ENCODE results near the gene C10orf95. TPM values are rescaled to one million over a fixed set of nuclear protein-coding genes. Genes with fewer than 3 reads are reported as not detected.

Gene C10orf95
- total RNA-seq, 4 donors from 2014 or later: not detected

DNA sequence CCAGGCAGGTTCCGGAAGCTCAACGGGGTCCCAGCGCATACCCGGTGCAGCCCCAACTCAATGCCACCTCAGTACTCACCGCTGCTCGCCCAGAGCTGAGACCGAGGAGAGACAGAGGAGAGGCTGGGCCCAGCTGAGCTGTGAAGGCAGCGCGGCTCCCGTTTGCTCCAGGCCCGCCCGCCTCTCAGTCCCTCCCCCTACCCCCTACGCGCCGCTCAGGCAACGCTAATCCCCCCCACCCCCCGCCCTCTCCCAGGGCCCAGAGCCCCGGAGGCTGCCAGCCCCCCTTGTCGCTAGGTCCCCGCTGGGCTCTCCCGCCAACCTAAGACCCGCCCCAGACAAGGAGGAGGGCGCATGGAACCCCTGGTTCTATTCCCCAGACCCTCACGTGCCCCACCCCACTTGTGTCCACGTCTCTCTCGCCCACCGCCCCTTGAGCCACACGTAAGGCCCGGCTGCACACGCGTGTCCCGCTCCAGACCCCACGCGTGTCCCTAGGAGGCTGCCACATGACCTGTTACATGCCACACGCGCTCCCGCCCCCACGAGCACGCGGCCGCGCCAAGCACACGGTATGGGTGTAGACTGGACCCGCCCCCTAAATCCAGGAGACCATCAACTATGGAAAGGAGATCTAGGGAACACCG lies 32.6 kb downstream of the C10orf95 start, which contains the start of gene PSD:
PSD (minus strand) TSS at position 164 of the 647 bp plus-strand sequence. CDS start 1,747 bp downstream, outside the sequence.
- peaks cover 53% of the 10 kb centered on the region for H3K27me3 ChIP-seq
- H3K36me3 ChIP-seq: peaks cover 0 to 10% of the 10 kb centered on the region in 2 donors
- no peaks in the 10 kb centered on the region for H3K9me3 ChIP-seq
- H3K27ac ChIP-seq: peak within 1 kb of the TSS in 2 of 4 donors; percentile 89 to 95
- peaks cover 5 to 45% (median 29%) of the 10 kb centered on the region in 3 donors for H3K4me1 ChIP-seq
- H3K4me3 ChIP-seq: peak within 1 kb of the TSS; percentile 7 to 79
- TF ChIP-seq EP300 (IDR thresholded peaks at IDR 0.05): no peak
- no peak for ATAC-seq
- no CpG with 5 or more reads among the region's 45 CpGs for whole genome bisulfite sequencing, 2 donors (ENCODE audit: low coverage in 1 of 2)

DNA sequence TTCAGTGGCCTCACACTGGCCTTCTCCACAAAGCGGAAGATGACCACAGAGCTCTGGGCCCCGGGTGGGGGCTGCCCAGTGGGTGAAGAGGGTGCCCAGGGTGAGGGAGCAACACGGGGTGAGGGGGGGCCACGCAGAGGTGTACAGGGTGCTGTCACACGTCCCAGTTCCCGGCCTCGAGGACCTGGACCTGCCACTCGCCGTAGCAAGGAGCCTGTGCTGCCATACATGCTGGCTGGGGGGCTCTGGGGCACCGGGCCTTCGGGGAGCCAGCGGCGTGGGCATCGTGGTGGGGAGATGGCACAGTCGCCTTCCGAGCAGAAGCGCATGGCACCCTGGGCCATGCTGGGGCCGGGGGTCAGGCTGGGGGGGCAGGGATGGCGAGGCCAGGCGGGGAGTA lies 34.6 kb downstream of the C10orf95 start:
- 93% methylated on average over 10 of the region's 20 CpGs; no CpG with 5 or more reads in 1 of the 2 donors for WGBS, 2 donors (ENCODE audit: low coverage in 1 of 2)
- no peaks in the 10 kb centered on the region for H3K9me3 ChIP-seq
- no peak for ATAC-seq
- peaks cover 74% of the 10 kb centered on the region for H3K27me3 ChIP-seq
- peaks cover 5 to 24% (median 16%) of the 10 kb centered on the region in 3 donors for H3K4me1 ChIP-seq
- no peak for TF ChIP-seq POLR2A (IDR thresholded peaks at IDR 0.05)
- H3K4me3 ChIP-seq: no peak overlapping the region
- H3K36me3 ChIP-seq: no peaks in the 10 kb centered on the region
- no peak overlapping the region for H3K27ac ChIP-seq

DNA sequence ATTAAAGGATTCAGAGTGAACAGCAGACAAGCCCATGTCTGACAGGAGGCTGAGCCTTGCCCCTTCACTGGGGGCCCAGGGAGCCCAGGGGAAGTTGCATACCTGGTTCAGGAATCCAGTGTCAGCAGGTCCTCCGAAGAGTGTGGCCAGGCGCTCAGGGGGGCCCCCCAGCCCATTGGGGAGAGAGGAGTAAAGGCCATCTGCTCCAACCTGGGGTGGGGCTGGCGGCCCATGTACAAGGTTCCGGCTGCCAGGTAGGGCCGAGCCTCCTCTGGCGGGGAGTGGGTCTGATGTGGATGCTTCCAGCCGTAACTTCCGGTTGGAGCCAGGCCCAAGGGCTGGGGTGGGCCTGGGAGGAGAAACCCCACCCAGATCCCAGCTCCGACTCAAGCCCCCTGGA lies 35.1 kb downstream of the C10orf95 start:
- ATAC-seq: no peak
- peaks cover 78% of the 10 kb centered on the region for H3K27me3 ChIP-seq
- TF ChIP-seq EP300 (IDR thresholded peaks at IDR 0.05) (no peak), POLR2AphosphoS5 (IDR thresholded peaks at IDR 0.05) (no peak), POLR2A (IDR thresholded peaks at IDR 0.05) (no peak)
- TF ChIP-seq, protein P1, sequence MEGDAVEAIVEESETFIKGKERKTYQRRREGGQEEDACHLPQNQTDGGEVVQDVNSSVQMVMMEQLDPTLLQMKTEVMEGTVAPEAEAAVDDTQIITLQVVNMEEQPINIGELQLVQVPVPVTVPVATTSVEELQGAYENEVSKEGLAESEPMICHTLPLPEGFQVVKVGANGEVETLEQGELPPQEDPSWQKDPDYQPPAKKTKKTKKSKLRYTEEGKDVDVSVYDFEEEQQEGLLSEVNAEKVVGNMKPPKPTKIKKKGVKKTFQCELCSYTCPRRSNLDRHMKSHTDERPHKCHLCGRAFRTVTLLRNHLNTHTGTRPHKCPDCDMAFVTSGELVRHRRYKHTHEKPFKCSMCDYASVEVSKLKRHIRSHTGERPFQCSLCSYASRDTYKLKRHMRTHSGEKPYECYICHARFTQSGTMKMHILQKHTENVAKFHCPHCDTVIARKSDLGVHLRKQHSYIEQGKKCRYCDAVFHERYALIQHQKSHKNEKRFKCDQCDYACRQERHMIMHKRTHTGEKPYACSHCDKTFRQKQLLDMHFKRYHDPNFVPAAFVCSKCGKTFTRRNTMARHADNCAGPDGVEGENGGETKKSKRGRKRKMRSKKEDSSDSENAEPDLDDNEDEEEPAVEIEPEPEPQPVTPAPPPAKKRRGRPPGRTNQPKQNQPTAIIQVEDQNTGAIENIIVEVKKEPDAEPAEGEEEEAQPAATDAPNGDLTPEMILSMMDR (IDR thresholded peaks at IDR 0.05): no peak
- H3K4me1 ChIP-seq: peaks cover 5 to 23% (median 16%) of the 10 kb centered on the region in 3 donors
- no peak overlapping the region for H3K27ac ChIP-seq
- no peaks in the 10 kb centered on the region for H3K36me3 ChIP-seq
- H3K9me3 ChIP-seq: no peaks in the 10 kb centered on the region
- WGBS, 2 donors (ENCODE audit: low coverage in 1 of 2): no CpG with 5 or more reads among the region's 9 CpGs
- H3K4me3 ChIP-seq: no peak overlapping the region

DNA sequence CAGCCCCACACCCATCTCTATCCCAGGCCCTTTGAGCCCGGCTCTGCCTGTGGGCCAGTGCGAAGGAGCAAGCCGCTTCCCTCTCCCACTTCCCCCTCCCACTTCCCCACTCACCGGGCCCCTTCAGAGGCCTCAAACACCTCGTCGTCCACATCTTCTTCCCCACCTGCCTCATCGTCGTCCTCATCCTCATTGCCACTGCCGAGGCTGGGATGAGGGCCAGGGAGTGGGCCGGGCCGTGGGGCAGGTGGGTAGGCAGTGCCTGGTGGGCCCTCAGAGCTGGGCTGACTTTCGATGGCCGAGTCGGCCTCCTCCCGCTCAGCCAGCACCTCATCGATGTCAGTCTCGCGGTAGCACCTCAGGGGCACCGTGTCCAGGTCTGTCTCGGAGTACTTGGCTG lies 36.6 kb downstream of the C10orf95 start:
- Histone ChIP-seq H3K4me1 (peaks cover 4 to 30% (median 22%) of the 10 kb centered on the region in 3 donors), H3K4me3 (no peak overlapping the region), H3K9me3 (no peaks in the 10 kb centered on the region), H3K27me3 (peaks cover 93% of the 10 kb centered on the region), H3K36me3 (no peaks in the 10 kb centered on the region), H3K27ac (no peak overlapping the region)
- WGBS, 2 donors (ENCODE audit: low coverage in 1 of 2): 7 to 13% methylated on average over 2 to 5 of the region's 20 CpGs
- TF ChIP-seq EP300 (IDR thresholded peaks at IDR 0.05) (no peak), POLR2A (IDR thresholded peaks at IDR 0.05) (no peak), POLR2AphosphoS5 (IDR thresholded peaks at IDR 0.05) (no peak)
- TF ChIP-seq, protein P1 (IDR thresholded peaks at IDR 0.05): no peak
- ATAC-seq: no peak

DNA sequence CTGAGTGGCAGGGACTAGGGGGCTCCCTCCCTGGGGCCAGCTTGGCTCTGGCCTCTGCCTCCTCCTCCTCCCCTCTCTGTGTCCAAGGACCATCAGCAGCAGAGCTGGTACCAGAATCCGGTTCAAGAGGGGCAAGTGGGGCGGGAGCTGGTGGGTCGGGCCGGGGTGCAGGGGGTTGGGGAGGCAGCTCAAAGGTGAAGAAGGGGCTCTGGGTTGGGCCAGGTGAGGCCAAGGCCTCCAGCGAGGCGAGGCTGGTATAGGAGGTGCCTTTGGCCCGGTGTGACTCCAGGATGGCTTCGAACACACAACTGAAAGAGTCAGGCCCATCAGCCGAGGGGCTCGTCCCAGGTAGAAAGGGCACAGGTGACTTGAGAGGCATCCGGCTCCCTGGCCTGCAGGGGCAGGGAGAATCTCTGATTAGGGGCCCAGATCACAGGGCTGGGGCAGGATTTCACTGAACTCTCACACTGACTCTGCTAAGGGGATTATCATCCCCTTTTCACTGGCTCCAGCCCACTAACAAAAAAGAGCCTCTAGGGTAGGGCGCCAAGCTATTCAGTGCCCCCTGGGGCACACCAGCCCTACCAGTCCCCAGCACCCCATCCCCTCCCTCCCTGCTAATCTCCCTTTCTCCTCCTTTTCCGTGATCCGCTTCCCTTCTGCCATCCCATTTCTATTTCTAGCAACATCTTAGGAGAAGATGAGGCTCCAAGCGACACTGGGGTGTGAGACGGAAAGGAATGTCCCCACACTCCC lies 37.4 kb downstream of the C10orf95 start:
- H3K9me3 ChIP-seq: no peaks in the 10 kb centered on the region
- TF ChIP-seq EP300 (IDR thresholded peaks at IDR 0.05) (no peak), POLR2A (IDR thresholded peaks at IDR 0.05) (no peak), POLR2AphosphoS5 (IDR thresholded peaks at IDR 0.05) (no peak)
- TF ChIP-seq, protein P1 (IDR thresholded peaks at IDR 0.05): no peak
- H3K4me3 ChIP-seq: no peak overlapping the region
- ATAC-seq: no peak
- H3K36me3 ChIP-seq: no peaks in the 10 kb centered on the region
- peaks cover 3 to 30% (median 15%) of the 10 kb centered on the region in 3 donors for H3K4me1 ChIP-seq
- H3K27me3 ChIP-seq: peaks cover 100% of the 10 kb centered on the region
- 44 to 70% methylated on average over 3 to 4 of the region's 16 CpGs for WGBS, 2 donors (ENCODE audit: low coverage in 1 of 2)
- no peak overlapping the region for H3K27ac ChIP-seq

Data from gastroesophageal sphincter (tissue), 4 donors.